ENCODE measurements around the gene KCNK1. TPM values are rescaled to one million over a fixed set of nuclear protein-coding genes. Genes with fewer than 3 reads are reported as not detected.

KCNK1 gene
- polyA plus RNA-seq, 1 donor from 2014 or later: 1.8 TPM

DNA sequence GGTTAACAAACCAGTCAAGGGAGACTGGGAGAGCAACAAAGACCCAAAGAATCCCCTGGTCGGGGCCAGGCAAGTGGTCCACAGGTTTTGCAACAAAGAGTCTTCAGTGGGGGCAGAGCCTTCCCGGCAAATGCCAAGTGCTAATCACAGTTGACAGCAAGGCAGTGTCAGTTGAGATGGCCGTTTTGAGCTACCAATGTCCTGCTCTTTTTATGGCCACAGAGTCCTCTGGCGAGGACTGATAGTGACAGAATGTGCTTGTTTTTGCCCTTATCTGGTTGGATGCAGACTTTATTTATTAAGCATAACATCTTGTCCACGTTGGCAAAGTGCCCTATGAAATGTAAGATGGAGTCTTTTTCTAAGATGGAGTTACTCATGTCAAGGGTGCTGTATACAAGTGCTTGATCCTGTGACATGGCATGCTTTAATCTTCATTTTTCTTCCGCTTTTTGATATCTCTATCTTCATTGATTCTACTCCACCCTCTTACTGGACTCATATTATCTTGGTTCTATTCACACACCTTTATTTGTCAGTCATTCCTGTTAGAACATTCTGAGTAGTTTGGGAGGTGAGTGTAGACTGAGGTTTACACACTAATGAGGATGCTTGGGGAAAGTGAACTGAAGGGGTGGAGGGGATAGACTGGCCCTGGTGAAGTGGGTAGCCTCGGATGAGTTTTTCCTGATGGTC lies 51.8 kb downstream of the KCNK1 start:
- no peaks in the 10 kb centered on the region for H3K9me3 ChIP-seq (ENCODE audit: low read length)
- H3K4me2 ChIP-seq (ENCODE audit: low read length): no peak overlapping the region
- H3K4me3 ChIP-seq (ENCODE audit: low read length): no peak overlapping the region
- H4K20me1 ChIP-seq (ENCODE audit: insufficient read depth): no peaks in the 10 kb centered on the region
- no peaks in the 10 kb centered on the region for H3K36me3 ChIP-seq (ENCODE audit: insufficient read depth, low read length)
- H3K27ac ChIP-seq (ENCODE audit: low read length): no peak overlapping the region
- H3K79me2 ChIP-seq (replicated peaks; ENCODE audit: insufficient read depth, low read length): no peaks in the 10 kb centered on the region
- TF ChIP-seq EP300 (conservative IDR thresholded peaks at IDR 0.05; ENCODE audit: poor library complexity, severe bottlenecking) (no peak), TAF1 (IDR thresholded peaks at IDR 0.05; ENCODE audit: low read depth) (no peak), SMC3 (conservative IDR thresholded peaks at IDR 0.05; ENCODE audit: poor library complexity) (no peak), RAD21 (conservative IDR thresholded peaks at IDR 0.05) (no peak), EZH2 (IDR thresholded peaks at IDR 0.05; ENCODE audit: borderline replicate concordance, insufficient read depth, low read length, poor library complexity, severe bottlenecking) (no peak), POLR2AphosphoS5 (IDR thresholded peaks at IDR 0.05) (no peak), MXI1 (conservative IDR thresholded peaks at IDR 0.05; ENCODE audit: poor library complexity, severe bottlenecking) (no peak)
- TF ChIP-seq, protein P1, sequence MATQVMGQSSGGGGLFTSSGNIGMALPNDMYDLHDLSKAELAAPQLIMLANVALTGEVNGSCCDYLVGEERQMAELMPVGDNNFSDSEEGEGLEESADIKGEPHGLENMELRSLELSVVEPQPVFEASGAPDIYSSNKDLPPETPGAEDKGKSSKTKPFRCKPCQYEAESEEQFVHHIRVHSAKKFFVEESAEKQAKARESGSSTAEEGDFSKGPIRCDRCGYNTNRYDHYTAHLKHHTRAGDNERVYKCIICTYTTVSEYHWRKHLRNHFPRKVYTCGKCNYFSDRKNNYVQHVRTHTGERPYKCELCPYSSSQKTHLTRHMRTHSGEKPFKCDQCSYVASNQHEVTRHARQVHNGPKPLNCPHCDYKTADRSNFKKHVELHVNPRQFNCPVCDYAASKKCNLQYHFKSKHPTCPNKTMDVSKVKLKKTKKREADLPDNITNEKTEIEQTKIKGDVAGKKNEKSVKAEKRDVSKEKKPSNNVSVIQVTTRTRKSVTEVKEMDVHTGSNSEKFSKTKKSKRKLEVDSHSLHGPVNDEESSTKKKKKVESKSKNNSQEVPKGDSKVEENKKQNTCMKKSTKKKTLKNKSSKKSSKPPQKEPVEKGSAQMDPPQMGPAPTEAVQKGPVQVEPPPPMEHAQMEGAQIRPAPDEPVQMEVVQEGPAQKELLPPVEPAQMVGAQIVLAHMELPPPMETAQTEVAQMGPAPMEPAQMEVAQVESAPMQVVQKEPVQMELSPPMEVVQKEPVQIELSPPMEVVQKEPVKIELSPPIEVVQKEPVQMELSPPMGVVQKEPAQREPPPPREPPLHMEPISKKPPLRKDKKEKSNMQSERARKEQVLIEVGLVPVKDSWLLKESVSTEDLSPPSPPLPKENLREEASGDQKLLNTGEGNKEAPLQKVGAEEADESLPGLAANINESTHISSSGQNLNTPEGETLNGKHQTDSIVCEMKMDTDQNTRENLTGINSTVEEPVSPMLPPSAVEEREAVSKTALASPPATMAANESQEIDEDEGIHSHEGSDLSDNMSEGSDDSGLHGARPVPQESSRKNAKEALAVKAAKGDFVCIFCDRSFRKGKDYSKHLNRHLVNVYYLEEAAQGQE (IDR thresholded peaks at IDR 0.05; ENCODE audit: borderline replicate concordance): no peak
- TF ChIP-seq, protein P2, sequence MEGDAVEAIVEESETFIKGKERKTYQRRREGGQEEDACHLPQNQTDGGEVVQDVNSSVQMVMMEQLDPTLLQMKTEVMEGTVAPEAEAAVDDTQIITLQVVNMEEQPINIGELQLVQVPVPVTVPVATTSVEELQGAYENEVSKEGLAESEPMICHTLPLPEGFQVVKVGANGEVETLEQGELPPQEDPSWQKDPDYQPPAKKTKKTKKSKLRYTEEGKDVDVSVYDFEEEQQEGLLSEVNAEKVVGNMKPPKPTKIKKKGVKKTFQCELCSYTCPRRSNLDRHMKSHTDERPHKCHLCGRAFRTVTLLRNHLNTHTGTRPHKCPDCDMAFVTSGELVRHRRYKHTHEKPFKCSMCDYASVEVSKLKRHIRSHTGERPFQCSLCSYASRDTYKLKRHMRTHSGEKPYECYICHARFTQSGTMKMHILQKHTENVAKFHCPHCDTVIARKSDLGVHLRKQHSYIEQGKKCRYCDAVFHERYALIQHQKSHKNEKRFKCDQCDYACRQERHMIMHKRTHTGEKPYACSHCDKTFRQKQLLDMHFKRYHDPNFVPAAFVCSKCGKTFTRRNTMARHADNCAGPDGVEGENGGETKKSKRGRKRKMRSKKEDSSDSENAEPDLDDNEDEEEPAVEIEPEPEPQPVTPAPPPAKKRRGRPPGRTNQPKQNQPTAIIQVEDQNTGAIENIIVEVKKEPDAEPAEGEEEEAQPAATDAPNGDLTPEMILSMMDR (IDR thresholded peaks at IDR 0.05; ENCODE audit: poor library complexity, severe bottlenecking): no peak
- H3K9me2 ChIP-seq (ENCODE audit: insufficient read depth, low read length): no peaks in the 10 kb centered on the region
- H3F3A ChIP-seq (ENCODE audit: insufficient read depth, low read length, poor library complexity, severe bottlenecking): no peaks in the 10 kb centered on the region
- no peak overlapping the region for H3K9ac ChIP-seq (ENCODE audit: low read length)
- H3K27me3 ChIP-seq (ENCODE audit: insufficient read depth, low read depth, low read length): no peaks in the 10 kb centered on the region
- no peak overlapping the region for H2AFZ ChIP-seq (ENCODE audit: low read depth, low read length)

DNA sequence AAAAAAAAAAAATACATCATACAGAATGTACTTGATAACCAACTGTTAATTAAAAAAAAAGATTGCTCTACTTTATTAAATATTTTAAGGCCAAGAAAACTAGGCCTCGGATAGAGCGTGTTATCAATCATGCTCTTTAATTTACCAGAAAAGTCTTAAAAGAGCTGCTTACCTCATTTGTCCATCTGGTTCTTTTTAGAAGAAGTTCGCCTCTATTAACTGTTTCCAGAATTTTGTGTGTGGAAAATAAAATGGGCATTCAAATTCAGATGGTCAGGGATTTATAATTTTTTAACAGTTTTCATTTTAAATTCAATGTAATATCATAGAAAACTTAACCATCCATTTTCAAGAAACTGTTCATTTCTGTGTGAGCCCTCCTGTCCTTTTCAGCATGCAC lies 53.8 kb downstream of the KCNK1 start:
- TF ChIP-seq, protein P1 (IDR thresholded peaks at IDR 0.05; ENCODE audit: borderline replicate concordance): no peak
- no peak for TF ChIP-seq EP300 (conservative IDR thresholded peaks at IDR 0.05; ENCODE audit: poor library complexity, severe bottlenecking)
- TF ChIP-seq EZH2 (IDR thresholded peaks at IDR 0.05; ENCODE audit: borderline replicate concordance, insufficient read depth, low read length, poor library complexity, severe bottlenecking): no peak
- TF ChIP-seq, protein P2 (IDR thresholded peaks at IDR 0.05; ENCODE audit: poor library complexity, severe bottlenecking): no peak
- Histone ChIP-seq H3K36me3 (ENCODE audit: insufficient read depth, low read length) (no peaks in the 10 kb centered on the region), H3F3A (ENCODE audit: insufficient read depth, low read length, poor library complexity, severe bottlenecking) (no peaks in the 10 kb centered on the region)

More for the DNA sequence above, 53.8 kb downstream of the KCNK1 start:
- H3K4me3 ChIP-seq (ENCODE audit: low read length): no peak overlapping the region
- no peaks in the 10 kb centered on the region for H4K20me1 ChIP-seq (ENCODE audit: insufficient read depth)
- no peaks in the 10 kb centered on the region for H3K79me2 ChIP-seq (replicated peaks; ENCODE audit: insufficient read depth, low read length)
- H3K9me2 ChIP-seq (ENCODE audit: insufficient read depth, low read length): no peaks in the 10 kb centered on the region
- H3K27me3 ChIP-seq (ENCODE audit: insufficient read depth, low read depth, low read length): no peaks in the 10 kb centered on the region
- no peak overlapping the region for H3K27ac ChIP-seq (ENCODE audit: low read length)
- H3K4me2 ChIP-seq (ENCODE audit: low read length): no peak overlapping the region
- H3K9me3 ChIP-seq (ENCODE audit: low read length): no peaks in the 10 kb centered on the region
- H2AFZ ChIP-seq (ENCODE audit: low read depth, low read length): no peak overlapping the region
- no peak overlapping the region for H3K9ac ChIP-seq (ENCODE audit: low read length)
